GM19452 (cell line): ENCODE results near the gene AFAP1L2.

Source experiments
- ATAC-seq: cut with Tn5 transposase; IDR thresholded peaks from one replicate; pipeline ENCODE4 v1.9.1; 2021; ENCODE audit not compliant: unreplicated experiment

AFAP1L2 gene

DNA sequence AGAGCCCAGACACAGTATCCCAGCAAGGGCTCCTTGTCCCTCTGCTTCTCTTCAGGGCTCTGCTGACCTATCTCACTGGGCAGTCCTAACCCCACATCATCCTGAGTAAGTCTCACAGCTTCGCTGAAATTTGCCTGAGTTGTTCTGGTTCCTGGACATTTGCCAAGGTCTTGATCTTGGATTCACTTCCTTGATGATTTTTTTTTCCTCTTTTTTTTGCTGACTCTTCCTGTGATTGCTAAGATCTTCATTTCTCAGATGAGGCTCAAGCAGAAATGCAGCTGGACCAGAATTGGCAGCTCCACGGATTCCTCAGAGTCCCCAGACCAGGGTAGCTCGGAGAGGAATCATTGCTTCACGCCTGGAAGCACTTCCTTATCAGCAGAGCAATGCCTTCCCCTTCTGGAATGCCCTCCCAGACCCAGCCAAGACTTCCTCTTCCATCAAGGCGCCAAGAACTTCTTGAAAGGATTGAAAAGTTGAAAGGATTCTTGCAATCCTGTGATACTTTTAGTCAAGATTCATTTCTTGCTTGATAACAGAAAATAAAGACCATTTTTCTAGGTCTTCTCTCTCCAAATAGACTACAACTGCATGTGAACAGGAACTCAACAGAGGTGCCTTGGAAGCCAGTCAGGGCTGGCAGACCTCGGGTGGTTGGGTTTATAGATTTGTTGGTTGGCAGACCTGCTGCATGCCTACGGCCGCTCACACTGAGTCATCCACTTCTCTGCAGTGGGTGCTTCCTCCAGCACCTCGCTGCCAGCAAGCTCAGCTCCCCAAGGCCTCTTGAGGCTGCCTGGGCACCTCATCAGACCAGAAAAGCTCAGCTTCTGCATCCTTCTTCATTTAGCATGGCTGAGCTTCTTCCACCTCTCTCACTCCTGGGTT, 8.8 kb upstream of the AFAP1L2 start:
- no peak for ATAC-seq

DNA sequence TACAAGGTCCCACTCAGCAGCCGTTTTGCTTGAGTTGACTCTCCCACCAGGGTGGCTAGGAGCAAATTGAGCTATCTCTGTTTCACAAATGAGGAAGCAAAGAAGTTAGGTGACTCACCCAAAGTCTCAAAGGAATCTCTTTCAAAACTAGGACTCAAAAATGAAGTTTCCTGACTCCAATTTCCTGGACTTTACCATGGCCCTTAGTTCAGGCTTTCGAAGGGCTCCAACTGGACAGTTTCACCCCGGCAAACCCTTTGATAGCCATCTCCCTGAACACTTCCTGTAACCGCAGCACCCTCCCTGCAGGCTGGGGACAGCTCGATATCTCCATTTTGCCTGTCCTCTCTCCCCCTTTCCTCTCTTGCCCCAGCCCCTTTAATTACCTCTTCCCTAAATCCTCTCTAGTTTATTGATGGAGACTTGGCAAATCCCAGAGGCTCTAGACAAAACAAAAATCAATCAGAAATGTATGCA, 4.7 kb upstream of the AFAP1L2 start:
- no peak for ATAC-seq

- no peak for ATAC-seq
Measured at GRCh38 chr10:114408112-114408967, 4.0 kb upstream of the AFAP1L2 start.

GRCh38 chr10:114406455-114406854, 2.2 kb upstream of the AFAP1L2 start:
- no peak for ATAC-seq

- no peak for ATAC-seq
Measured at GRCh38 chr10:114405011-114405350, 679 bp upstream of the AFAP1L2 start.

- ATAC-seq, result no peak
Measured at GRCh38 chr10:114403541-114404161, 651 bp downstream of the AFAP1L2 start.

GRCh38 chr10:114402871-114403540, 1.3 kb downstream of the AFAP1L2 start:
- ATAC-seq, result no peak

DNA sequence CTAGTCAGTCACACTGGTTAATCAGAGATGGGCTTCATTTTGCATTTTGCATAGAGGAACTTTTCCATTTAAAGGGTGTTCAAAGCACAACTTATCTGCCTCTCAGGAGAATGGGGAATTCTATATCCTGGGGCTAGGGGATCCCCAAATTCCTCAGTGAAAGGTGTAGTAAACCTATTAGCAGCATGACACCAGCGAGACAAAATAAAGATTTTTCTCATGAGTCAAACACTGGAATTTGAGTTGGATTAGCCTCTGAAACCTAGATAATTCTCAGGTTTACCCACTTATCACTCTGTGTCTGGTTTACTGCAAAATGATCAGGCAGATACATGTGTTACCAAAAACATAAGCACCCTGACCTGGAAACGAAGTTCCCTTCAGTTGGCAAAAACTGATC, 2.1 kb downstream of the AFAP1L2 start:
- no peak for ATAC-seq

GRCh38 chr10:114401195-114401791, 3.0 kb downstream of the AFAP1L2 start:
- ATAC-seq, result no peak

GRCh38 chr10:114400091-114400490, 4.2 kb downstream of the AFAP1L2 start:
- no peak for ATAC-seq

GRCh38 chr10:114399576-114399975, 4.7 kb downstream of the AFAP1L2 start:
- ATAC-seq, result no peak

GRCh38 chr10:114398587-114399331, 5.5 kb downstream of the AFAP1L2 start:
- no peak for ATAC-seq

DNA sequence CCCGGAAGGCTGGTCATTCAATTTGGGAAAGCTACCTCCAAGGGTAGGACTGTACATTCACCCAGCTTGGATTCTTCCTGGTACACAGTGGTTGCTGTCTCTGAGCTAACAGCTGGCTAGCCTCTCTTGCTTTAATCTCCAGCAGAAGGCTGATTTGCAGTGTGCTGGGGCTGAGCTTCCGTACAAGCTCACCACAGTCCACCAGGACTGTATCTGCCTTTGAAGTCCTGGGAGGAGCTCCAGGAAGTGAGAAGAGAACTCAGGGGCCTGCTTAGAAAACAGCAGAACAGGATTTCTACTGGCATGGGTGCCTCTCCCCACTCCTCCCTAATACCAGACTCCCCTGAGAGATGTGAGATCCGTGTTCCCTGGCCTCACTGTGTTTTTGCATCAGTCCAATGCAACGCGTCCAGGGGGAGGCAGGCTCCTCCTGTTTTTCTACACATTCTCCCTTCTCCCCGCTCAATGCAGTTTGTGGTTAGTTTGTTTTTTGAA, 6.6 kb downstream of the AFAP1L2 start:
- no peak for ATAC-seq

GRCh38 chr10:114396464-114396863, 7.8 kb downstream of the AFAP1L2 start:
- ATAC-seq, result no peak

GRCh38 chr10:114395366-114396022, 8.8 kb downstream of the AFAP1L2 start:
- no peak for ATAC-seq

GRCh38 chr10:114394531-114394930, 9.8 kb downstream of the AFAP1L2 start:
- ATAC-seq, result no peak

DNA sequence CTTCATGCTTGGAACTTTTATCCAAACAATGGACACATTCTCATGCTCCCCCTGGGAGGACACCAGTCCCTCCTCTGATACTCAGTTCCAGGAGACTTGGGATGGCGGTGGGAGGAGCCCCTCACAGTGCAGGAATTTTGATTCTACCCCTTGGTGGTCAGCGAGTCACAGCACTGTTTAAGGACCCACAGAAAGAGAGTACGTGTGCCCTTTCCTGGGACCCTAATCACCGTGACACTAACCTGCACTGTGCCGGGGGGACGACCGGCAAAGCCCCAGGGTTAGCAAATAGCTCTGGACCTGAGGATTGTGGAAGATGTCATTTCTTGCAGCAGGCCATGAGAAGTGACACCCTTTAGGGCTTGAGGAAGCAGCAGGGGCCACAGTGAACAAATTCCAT, 10.4 kb downstream of the AFAP1L2 start:
- no peak for ATAC-seq

DNA sequence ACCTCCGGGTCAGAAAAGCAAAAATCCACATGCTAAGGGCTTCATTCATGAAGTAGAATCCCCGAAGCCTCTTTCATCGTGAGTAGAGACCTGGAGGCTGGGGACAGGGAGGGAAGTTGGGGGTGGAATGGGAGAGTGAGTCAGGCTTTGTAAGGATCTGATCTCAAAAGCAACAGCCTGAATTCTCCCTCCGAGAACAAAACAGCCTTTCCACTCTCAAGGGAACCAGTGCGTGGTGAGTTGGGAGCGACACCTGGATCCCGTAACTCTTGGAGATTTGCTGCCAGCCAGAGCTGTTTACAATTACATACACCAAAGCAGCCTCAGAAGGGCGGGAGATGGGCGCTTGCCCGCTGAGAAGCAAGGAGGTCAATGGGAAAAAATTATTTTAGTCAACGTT, 10.8 kb downstream of the AFAP1L2 start:
- no peak for ATAC-seq
